ENCODE measurements around the gene CNN3.

- no peak for TF ChIP-seq CTCF (conservative IDR thresholded peaks at IDR 0.05; ENCODE audit: low read length)
- no peak for TF ChIP-seq EZH2phosphoT487 (IDR thresholded peaks at IDR 0.05; ENCODE audit: borderline replicate concordance)
Measured at GRCh38 chr1:94888201-94888600, 38.7 kb downstream of the CNN3 start.
